ENCODE data around the gene SPATA31D3. TPM values are rescaled to one million over a fixed set of nuclear protein-coding genes. Genes with fewer than 3 reads are reported as not detected.

Gene SPATA31D3
- total RNA-seq, result not detected in 2 replicates

DNA sequence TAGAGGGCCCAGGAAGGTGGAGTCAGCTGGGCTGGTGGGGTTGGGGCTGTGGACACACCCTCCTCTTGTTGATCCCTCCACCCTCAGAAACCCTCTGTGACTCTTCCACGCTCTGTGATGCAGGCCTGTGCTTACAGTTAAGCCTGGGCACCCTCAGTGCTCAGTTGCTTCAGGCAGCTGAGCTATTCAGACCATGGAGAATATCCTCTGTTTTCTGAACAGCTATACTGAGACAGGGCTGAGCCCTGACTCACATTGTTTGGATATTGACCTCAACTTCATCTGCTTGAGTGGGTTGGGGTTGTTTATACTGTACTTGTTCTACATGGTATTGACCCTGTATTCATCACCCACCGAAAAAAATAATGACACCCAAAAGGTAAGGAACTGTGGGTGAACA lies at the start of gene SPATA31D3:
Gene SPATA31D3 (plus strand): TSS at position 108 of the 400 bp plus-strand sequence. CDS start 86 bp downstream, at position 194.

DNA sequence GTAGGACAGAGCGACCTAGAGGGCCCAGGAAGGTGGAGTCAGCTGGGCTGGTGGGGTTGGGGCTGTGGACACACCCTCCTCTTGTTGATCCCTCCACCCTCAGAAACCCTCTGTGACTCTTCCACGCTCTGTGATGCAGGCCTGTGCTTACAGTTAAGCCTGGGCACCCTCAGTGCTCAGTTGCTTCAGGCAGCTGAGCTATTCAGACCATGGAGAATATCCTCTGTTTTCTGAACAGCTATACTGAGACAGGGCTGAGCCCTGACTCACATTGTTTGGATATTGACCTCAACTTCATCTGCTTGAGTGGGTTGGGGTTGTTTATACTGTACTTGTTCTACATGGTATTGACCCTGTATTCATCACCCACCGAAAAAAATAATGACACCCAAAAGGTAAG lies 15.0 kb upstream of the SPATA31D3 start, which contains the start of gene SPATA31D4:
Gene SPATA31D4 (plus strand): TSS at position 124 of the 400 bp plus-strand sequence. CDS start 86 bp downstream, at position 210.

DNA sequence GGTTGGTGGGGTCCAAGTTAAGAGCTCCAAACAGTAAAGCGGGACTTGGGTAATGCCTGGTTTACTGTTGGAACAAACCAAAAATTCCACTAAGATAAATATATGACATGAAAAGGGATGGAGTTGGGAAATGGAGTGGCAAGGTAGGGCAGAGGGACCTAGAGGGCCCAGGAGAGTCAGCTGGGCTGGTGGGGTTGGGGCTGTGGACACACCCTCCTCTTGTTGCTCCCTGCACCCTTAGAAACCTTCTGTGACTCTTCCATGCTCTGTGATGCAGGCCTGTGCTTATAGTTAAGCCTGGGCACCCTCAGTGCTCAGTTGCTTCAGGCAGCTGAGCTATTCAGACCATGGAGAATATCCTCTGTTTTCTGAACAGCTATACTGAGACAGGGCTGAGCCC lies 45.2 kb downstream of the SPATA31D3 start, which contains the start of gene SPATA31D1:
Gene SPATA31D1 (plus strand): TSS at position 301 of the 400 bp plus-strand sequence. CDS start 47 bp downstream, at position 348.

Other genes starting within 250 kb of the SPATA31D3 start
- gene SPATA31D4, start 15.1 kb upstream of the SPATA31D3 start, total RNA-seq, result not detected in 2 replicates
- gene SPATA31D1, start 45.3 kb downstream of the SPATA31D3 start, total RNA-seq, result not detected in 2 replicates

Data from smooth muscle cell of the pulmonary artery (primary cell).